ENCODE results near the gene POTEH.
"Not testable (repeated sequence)": the region's sequence is repeated elsewhere in the genome, so short reads cannot be mapped to it uniquely, and the experiment has no call there.

POTEH gene

GRCh38 chr22:15689749-15690125, at the start of gene POTEH:
Gene POTEH (plus strand): TSS chr22:15690026. CDS start chr22:15690078, 52 bp downstream.
- DNase-seq, result not testable (repeated sequence)

- DNase-seq, result not testable (repeated sequence)
Measured at GRCh38 chr22:15642288-15642861, 47.5 kb upstream of the POTEH start.

GRCh38 chr22:15651954-15652353, 37.9 kb upstream of the POTEH start:
- not testable (repeated sequence) for DNase-seq

GRCh38 chr22:15652738-15653137, 37.1 kb upstream of the POTEH start:
- not testable (repeated sequence) for DNase-seq

GRCh38 chr22:15653241-15653640, 36.6 kb upstream of the POTEH start:
- DNase-seq, result not testable (repeated sequence)

GRCh38 chr22:15661102-15661501, 28.7 kb upstream of the POTEH start:
- DNase-seq, result not testable (repeated sequence)

- DNase-seq, result not testable (repeated sequence)
Measured at GRCh38 chr22:15664682-15665081, 25.1 kb upstream of the POTEH start.

GRCh38 chr22:15665478-15665877, 24.3 kb upstream of the POTEH start:
- DNase-seq, result not testable (repeated sequence)

GRCh38 chr22:15669430-15669829, 20.4 kb upstream of the POTEH start:
- not testable (repeated sequence) for DNase-seq

- DNase-seq, result not testable (repeated sequence)
Measured at GRCh38 chr22:15679702-15680101, 10.1 kb upstream of the POTEH start.

GRCh38 chr22:15684115-15684514, 5.7 kb upstream of the POTEH start:
- not testable (repeated sequence) for DNase-seq

- DNase-seq, result not testable (repeated sequence)
Measured at GRCh38 chr22:15684695-15685094, 5.1 kb upstream of the POTEH start.

GRCh38 chr22:15685641-15686040, 4.2 kb upstream of the POTEH start:
- not testable (repeated sequence) for DNase-seq

GRCh38 chr22:15687086-15687485, 2.7 kb upstream of the POTEH start:
- not testable (repeated sequence) for DNase-seq

- DNase-seq, result not testable (repeated sequence)
Measured at GRCh38 chr22:15687676-15688075, 2.1 kb upstream of the POTEH start.

- not testable (repeated sequence) for DNase-seq
Measured at GRCh38 chr22:15688090-15688489, 1.7 kb upstream of the POTEH start.

GRCh38 chr22:15689012-15689748, 646 bp upstream of the POTEH start:
- DNase-seq, result not testable (repeated sequence)

GRCh38 chr22:15713600-15713999, 23.8 kb downstream of the POTEH start:
- not testable (repeated sequence) for DNase-seq

GRCh38 chr22:15714125-15714524, 24.3 kb downstream of the POTEH start:
- not testable (repeated sequence) for DNase-seq

GRCh38 chr22:15721884-15722283, 32.1 kb downstream of the POTEH start:
- DNase-seq, result not testable (repeated sequence)

GRCh38 chr22:15729209-15729917, 39.5 kb downstream of the POTEH start:
- not testable (repeated sequence) for DNase-seq

GRCh38 chr22:15731023-15731422, 41.2 kb downstream of the POTEH start:
- DNase-seq, result not testable (repeated sequence)

- DNase-seq, result not testable (repeated sequence)
Measured at GRCh38 chr22:15734411-15734810, 44.6 kb downstream of the POTEH start.
